Caki2 (cell line): ENCODE results near the gene DDIAS. TPM values are rescaled to one million over a fixed set of nuclear protein-coding genes. Genes with fewer than 3 reads are reported as not detected.
A peak's percentile ranks its signal among the peaks of the same experiment; 100 is the strongest.

Experiments
- DNase-seq: peaks from one replicate; pipeline ENCODE4 v3.0.0-alpha.2; 2015; ENCODE audit warnings: low read depth
- in situ Hi-C: cut with HindIII; loops from 2 replicates; pipeline ENCODE4 v1.10.0; 2016; ENCODE audit warnings: low sequenced_read_pairs, low pct_unique_long_range_greater_than_20kb, mixed read lengths
- total RNA-seq: library from RNA; depleted of rRNA; stranded (reverse); fragments of >200 nt; shearing (Covaris generic); gene quantifications from 2 replicates; pipeline ENCODE4 v1.2.3, GENCODE V29; 2014; ENCODE audit warnings: low replicate concordance

The DDIAS gene
- total RNA-seq, 1 experiment from 2014 or later, result 7.2 TPM

GRCh38 chr11:82883853-82884252 lies 17.7 kb upstream of the DDIAS start:
- in situ Hi-C loops, result no loop called here
- no peak for DNase-seq

- in situ Hi-C loops, result no loop called here
- DNase-seq, result no peak
Observed at GRCh38 chr11:82889133-82890001, 12.2 kb upstream of the DDIAS start.

- in situ Hi-C loops, result no loop called here
- DNase-seq, result no peak
Observed at GRCh38 chr11:82890002-82890341, 11.6 kb upstream of the DDIAS start.

GRCh38 chr11:82890936-82891335 lies 10.6 kb upstream of the DDIAS start:
- no peak for DNase-seq
- in situ Hi-C loops, result no loop called here

- no peak for DNase-seq
- in situ Hi-C loops, result no loop called here
Observed at GRCh38 chr11:82892611-82893169, 8.8 kb upstream of the DDIAS start.

- in situ Hi-C loops, result no loop called here
- DNase-seq, result no peak
Observed at GRCh38 chr11:82895437-82896091, 6.0 kb upstream of the DDIAS start.

GRCh38 chr11:82896183-82896582 lies 5.4 kb upstream of the DDIAS start:
- DNase-seq, result no peak
- in situ Hi-C loops, result no loop called here

GRCh38 chr11:82898241-82898640 lies 3.3 kb upstream of the DDIAS start:
- DNase-seq, result no peak
- in situ Hi-C loops, result no loop called here

GRCh38 chr11:82899186-82899820 lies 2.2 kb upstream of the DDIAS start:
- in situ Hi-C loops, result no loop called here
- DNase-seq, result no peak

- in situ Hi-C loops, result no loop called here
- DNase-seq, result no peak
Observed at GRCh38 chr11:82899957-82900276, 1.6 kb upstream of the DDIAS start.

GRCh38 chr11:82900277-82901164 lies 1.0 kb upstream of the DDIAS start, which contains the start of gene PRCP:
Gene PRCP, minus strand, starts transcription at chr11:82900430. Its CDS starts 28 bp downstream, at chr11:82900402.
- in situ Hi-C loops, result no loop called here
- peak; percentile 89 for DNase-seq

- in situ Hi-C loops, result no loop called here
- no peak for DNase-seq
Observed at GRCh38 chr11:82901922-82902485, 468 bp downstream of the DDIAS start.

GRCh38 chr11:82902880-82903279 lies 1.3 kb downstream of the DDIAS start:
- in situ Hi-C loops, result no loop called here
- DNase-seq, result no peak

- no peak for DNase-seq
- in situ Hi-C loops, result no loop called here
Observed at GRCh38 chr11:82903843-82904586, 2.5 kb downstream of the DDIAS start.

GRCh38 chr11:82906236-82906635 lies 4.7 kb downstream of the DDIAS start:
- no peak for DNase-seq
- in situ Hi-C loops, result no loop called here

- DNase-seq, result no peak
- in situ Hi-C loops, result no loop called here
Observed at GRCh38 chr11:82906931-82907330, 5.4 kb downstream of the DDIAS start.

GRCh38 chr11:82907371-82907770 lies 5.8 kb downstream of the DDIAS start:
- in situ Hi-C loops, result no loop called here
- no peak for DNase-seq
